ENCODE data around the gene PSMD10. TPM values are rescaled to one million over a fixed set of nuclear protein-coding genes. Genes with fewer than 3 reads are reported as not detected.
A peak's percentile ranks its signal among the peaks of the same experiment; 100 is the strongest.

The PSMD10 gene
- total and polyA plus RNA-seq, 8 donors: 7.8 to 22.0 (median 12.9) TPM

GRCh38 chrX:108053218-108053617 lies 38.1 kb downstream of the PSMD10 start:
- peaks cover 0 to 16% (median 6%) of the 10 kb centered on the region in 4 donors for H3K27me3 ChIP-seq
- intact Hi-C loops (cut with DNase I): no loop called here
- TF ChIP-seq CTCF (IDR thresholded peaks at IDR 0.05): no peak
- no peaks in the 10 kb centered on the region for H3K9me3 ChIP-seq
- H3K4me3 ChIP-seq: no peak overlapping the region
- H3K27ac ChIP-seq: no peak overlapping the region
- H3K4me1 ChIP-seq: no peaks in the 10 kb centered on the region
- FAIRE-seq (peak; percentile 65), ATAC-seq (no peak), DNase-seq (no peak)
- no peaks in the 10 kb centered on the region for H3K36me3 ChIP-seq

GRCh38 chrX:108049649-108050048 lies 41.7 kb downstream of the PSMD10 start:
- DNase-seq: no peak
- Histone ChIP-seq H3K27me3 (peaks cover 0 to 21% (median 9%) of the 10 kb centered on the region in 4 donors), H3K36me3 (no peaks in the 10 kb centered on the region), H3K9me3 (no peaks in the 10 kb centered on the region), H3K27ac (no peak overlapping the region), H3K4me3 (no peak overlapping the region), H3K4me1 (no peaks in the 10 kb centered on the region)
- no peak for FAIRE-seq
- no peak for ATAC-seq
- intact Hi-C loops (cut with DNase I): no loop called here
- no peak for TF ChIP-seq CTCF (IDR thresholded peaks at IDR 0.05)
- 26 to 32% methylated on average over 1 of the region's 1 CpG for WGBS, 2 donors

GRCh38 chrX:108044554-108045256 lies 46.6 kb downstream of the PSMD10 start, which contains the start of gene VSIG1:
Gene VSIG1, plus strand, starts transcription at chrX:108045065. Its CDS starts 66 bp downstream, at chrX:108045131.
- Histone ChIP-seq H3K9me3 (no peaks in the 10 kb centered on the region), H3K4me1 (no peaks in the 10 kb centered on the region), H3K27me3 (peaks cover 0 to 11% (median 3%) of the 10 kb centered on the region in 4 donors), H3K27ac (no peak within 1 kb of the TSS), H3K4me3 (no peak within 1 kb of the TSS), H3K36me3 (no peaks in the 10 kb centered on the region)
- TF ChIP-seq CTCF (IDR thresholded peaks at IDR 0.05): no peak
- DNase-seq (no peak), ATAC-seq (peak in 3 of 4 donors; percentile 31 to 66 (median 42)), FAIRE-seq (no peak)
- intact Hi-C loops (cut with DNase I): no loop called here
- WGBS, 2 donors: 25 to 32% methylated on average over 10 of the region's 10 CpGs

DNA sequence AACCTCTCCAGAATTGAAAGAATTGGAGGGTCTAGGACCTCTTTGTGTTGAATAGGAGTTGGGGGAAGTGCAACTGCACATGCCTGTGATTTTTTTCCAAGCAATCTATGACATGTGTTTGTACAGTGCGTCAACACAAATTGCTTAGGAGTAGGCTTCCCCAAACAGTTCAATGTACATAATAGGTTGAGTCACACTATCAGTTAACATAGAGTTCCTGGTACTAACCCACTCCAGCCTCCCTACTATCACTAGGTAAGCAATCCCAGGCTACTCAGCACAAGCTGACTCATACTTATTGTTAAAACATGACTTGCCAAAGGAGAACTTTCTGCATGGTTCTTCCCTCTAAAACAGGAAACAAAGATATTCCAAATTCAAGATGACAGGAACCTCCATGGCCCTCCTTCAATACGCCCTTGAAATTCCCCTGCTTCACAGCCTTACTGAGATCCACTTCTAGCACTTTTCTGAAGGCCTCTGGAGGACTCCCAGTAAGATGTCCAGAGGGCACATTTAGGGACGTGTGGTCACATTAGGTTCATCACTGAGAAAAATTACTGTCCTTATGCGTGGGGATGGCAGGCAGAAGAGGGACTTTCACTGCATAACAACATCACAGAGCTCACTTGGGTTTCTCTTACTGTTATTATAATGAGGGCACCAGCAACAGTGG lies 54.9 kb downstream of the PSMD10 start:
- Histone ChIP-seq H3K4me1 (no peaks in the 10 kb centered on the region), H3K4me3 (no peak overlapping the region), H3K27me3 (peaks cover 0 to 7% (median 0%) of the 10 kb centered on the region in 4 donors), H3K36me3 (no peaks in the 10 kb centered on the region), H3K27ac (peak overlapping the region in 1 of 4 donors; percentile 15), H3K9me3 (no peaks in the 10 kb centered on the region)
- ATAC-seq (peak; percentile 97 to 99 (median 98)), DNase-seq (peak in 2 of 6 donors; percentile 23 to 33), FAIRE-seq (no peak)
- 45 to 75% methylated on average over 4 of the region's 4 CpGs for WGBS, 2 donors
- intact Hi-C loops (cut with DNase I): no loop called here
- no peak for TF ChIP-seq CTCF (IDR thresholded peaks at IDR 0.05)

- no peak for TF ChIP-seq CTCF (IDR thresholded peaks at IDR 0.05)
- H3K27me3 ChIP-seq: peaks cover 0 to 7% (median 0%) of the 10 kb centered on the region in 4 donors
- H3K27ac ChIP-seq: no peak overlapping the region
- DNase-seq: no peak
- no peaks in the 10 kb centered on the region for H3K9me3 ChIP-seq
- no peak overlapping the region for H3K4me3 ChIP-seq
- ATAC-seq: no peak
- WGBS, 2 donors: 73 to 81% methylated on average over 3 of the region's 3 CpGs
- FAIRE-seq: peak; percentile 23
- intact Hi-C loops (cut with DNase I): no loop called here
- no peaks in the 10 kb centered on the region for H3K4me1 ChIP-seq
- no peaks in the 10 kb centered on the region for H3K36me3 ChIP-seq
Measured at GRCh38 chrX:108034725-108035124, 56.6 kb downstream of the PSMD10 start.

Measured in pancreas (tissue), 10 donors.